CD4-positive, alpha-beta memory T cell (primary cell): ENCODE measurements around the gene CFD. TPM values are rescaled to one million over a fixed set of nuclear protein-coding genes. Genes with fewer than 3 reads are reported as not detected.

Source experiments
- CTCF ChIA-PET: fragments of 350-600 bp; sonication (Branson Sonifier 250); formaldehyde crosslinking; loops from one replicate; lab custom pipeline; 2021; ENCODE audit warnings: inconsistent platforms; ENCODE audit not compliant: partially characterized antibody; lab: Charles Lee
- POLR2A ChIA-PET: fragments of 350-600 bp; sonication (Branson Sonifier 250); formaldehyde crosslinking; loops from one replicate; lab custom pipeline; 2021; ENCODE audit not compliant: partially characterized antibody; lab: Charles Lee
- DNase-seq, 5 donors: peaks; one replicate each; pipeline versions ENCODE4 v3.0.0 to v3.0.0-alpha.2; 2020 to 2022; ENCODE audit warnings: mixed read lengths in 1 of 5
- H3K27ac ChIP-seq: one replicate; pipeline ENCODE4 v1.7.0; 2013; ENCODE audit warnings: low read depth, low read length
- H3K27me3 ChIP-seq: 2 replicates; pipeline ENCODE4 v1.7.0; 2013; ENCODE audit warnings: mild to moderate bottlenecking, low read length, moderate library complexity; ENCODE audit not compliant: insufficient read depth
- H3K36me3 ChIP-seq: 2 replicates; pipeline ENCODE4 v1.7.0; 2013; ENCODE audit warnings: mild to moderate bottlenecking, low read length, moderate library complexity; ENCODE audit not compliant: insufficient read depth
- H3K4me1 ChIP-seq: 2 replicates; pipeline ENCODE4 v1.7.0; 2013; ENCODE audit warnings: mild to moderate bottlenecking, low read length, moderate library complexity; ENCODE audit not compliant: insufficient read depth
- H3K4me3 ChIP-seq, 2 donors: one replicate each; pipeline ENCODE4 v1.7.0; 2013; ENCODE audit warnings: low read length in 2 of 2, mild to moderate bottlenecking in 1 of 2
- H3K9me3 ChIP-seq, 2 donors: one replicate each; pipeline ENCODE4 v1.7.0; 2013; ENCODE audit warnings: low read length in 2 of 2, control low read depth in 1 of 2; ENCODE audit not compliant: control insufficient read depth in 1 of 2
- H3K27ac Mint-ChIP-seq, 7 donors: one replicate each; pipeline ENCODE4 v1.8.0; 2020 to 2021; ENCODE audit warnings: mixed read lengths in 7 of 7, mild to moderate bottlenecking in 6 of 7, inconsistent platforms in 3 of 7, moderate library complexity in 3 of 7
- H3K27me3 Mint-ChIP-seq, 2 donors: one replicate each; pipeline ENCODE4 v1.8.0; 2020 to 2021; ENCODE audit warnings: mixed read lengths in 2 of 2
- H3K36me3 Mint-ChIP-seq, 2 donors: one replicate each; pipeline ENCODE4 v1.8.0; 2020 to 2021; ENCODE audit warnings: mixed read lengths in 2 of 2, inconsistent platforms in 1 of 2, mild to moderate bottlenecking in 1 of 2
- H3K4me1 Mint-ChIP-seq, 4 donors: one replicate each; pipeline ENCODE4 v1.8.0; 2020 to 2021; ENCODE audit warnings: mixed read lengths in 4 of 4, mild to moderate bottlenecking in 1 of 4
- H3K4me3 Mint-ChIP-seq, 8 donors: one replicate each; pipeline ENCODE4 v1.8.0; 2020 to 2021; ENCODE audit warnings: mixed read lengths in 8 of 8, mild to moderate bottlenecking in 7 of 8, moderate library complexity in 6 of 8, inconsistent platforms in 3 of 8
- H3K9me3 Mint-ChIP-seq, 8 donors: one replicate each; pipeline ENCODE4 v1.8.0; 2020 to 2021; ENCODE audit warnings: mixed read lengths in 8 of 8, mild to moderate bottlenecking in 5 of 8, inconsistent platforms in 3 of 8, moderate library complexity in 1 of 8
- intact Hi-C: fragments of 100-400 bp; cut with micrococcal nuclease; formaldehyde crosslinking; loops from one replicate; pipeline ENCODE4 v1.15.1; 2023
- polyA plus RNA-seq, 2 donors: library from polyadenylated mRNA; unstranded; fragments of 300-500 nt; fragmentation: Illumina TruSeq; gene quantifications; one replicate each; pipeline ENCODE4 v1.2.3, GENCODE V29; 2021
- total RNA-seq, 2 experiments: library from RNA; stranded (reverse); gene quantifications; one replicate each; pipeline ENCODE4 v1.2.3, GENCODE V29; 2021

The CFD gene
- total and polyA plus RNA-seq, 4 experiments from 2014 or later, result 0.91 to 4.8 (median 1.1) TPM; not detected in 1

DNA sequence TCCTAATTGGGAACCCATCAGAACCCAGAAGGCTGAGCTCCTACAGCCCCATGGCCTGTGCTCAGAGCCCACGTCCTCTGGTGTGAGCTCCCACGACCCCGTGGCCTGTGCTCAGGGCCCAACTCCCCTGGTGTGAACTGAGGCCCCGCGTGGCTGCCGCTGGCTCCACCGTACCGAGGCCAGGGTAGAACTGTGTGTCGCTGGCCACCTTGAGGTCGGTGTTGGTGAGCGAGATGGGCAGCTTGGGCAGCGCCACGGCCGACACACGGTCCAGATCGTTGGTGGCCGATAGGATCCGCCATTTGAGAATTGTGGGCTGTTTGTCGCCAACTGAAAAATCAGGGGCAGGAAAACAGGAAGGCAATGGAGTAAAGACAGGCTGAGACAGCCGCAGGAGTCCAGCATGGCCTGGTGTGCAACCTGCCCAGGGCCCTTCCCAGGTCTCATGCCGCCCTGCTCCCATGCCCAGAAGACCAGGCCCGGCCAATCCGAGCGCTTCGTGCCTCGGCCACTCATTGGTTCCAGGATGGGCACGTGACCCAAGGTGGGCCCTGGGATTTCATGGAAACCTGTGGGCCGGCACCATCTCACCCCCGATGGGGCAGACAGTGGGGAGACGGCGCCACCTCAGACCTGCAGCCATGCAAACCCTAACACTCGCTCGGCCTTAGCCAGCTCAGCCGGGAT, 22.1 kb downstream of the CFD start:
- Histone ChIP-seq H3K27me3 (no peaks in the 10 kb centered on the region), H3K9me3 (no peaks in the 10 kb centered on the region), H3K4me1 (no peaks in the 10 kb centered on the region), H3K4me3 (no peak overlapping the region), H3K36me3 (peaks cover 31% of the 10 kb centered on the region), H3K27ac (no peak overlapping the region)
- ChIA-PET POLR2A (interaction anchor here (0.9 to 9.0 kb wide), 2 partner anchors 9 to 14 kb away, joined by 3 to 47 read pairs; partner anchors contain the start of genes MED16 and RNU6-9), CTCF (interaction anchor here (0.8 to 1.2 kb wide), 2 partner anchors 17 to 18 kb away, joined by 3 to 4 read pairs; no protein-coding TSS in a partner anchor)
- Mint-ChIP-seq H3K36me3 (peaks cover 6 to 15% of the 10 kb centered on the region in 2 donors), H3K4me1 (peaks cover 0 to 4% (median 0%) of the 10 kb centered on the region in 4 donors), H3K4me3 (no peak overlapping the region), H3K27ac (peak overlapping the region in 1 of 7 donors; percentile 35), H3K27me3 (no peaks in the 10 kb centered on the region), H3K9me3 (no peaks in the 10 kb centered on the region)
- intact Hi-C loops, result no loop called here
- no peak for DNase-seq

DNA sequence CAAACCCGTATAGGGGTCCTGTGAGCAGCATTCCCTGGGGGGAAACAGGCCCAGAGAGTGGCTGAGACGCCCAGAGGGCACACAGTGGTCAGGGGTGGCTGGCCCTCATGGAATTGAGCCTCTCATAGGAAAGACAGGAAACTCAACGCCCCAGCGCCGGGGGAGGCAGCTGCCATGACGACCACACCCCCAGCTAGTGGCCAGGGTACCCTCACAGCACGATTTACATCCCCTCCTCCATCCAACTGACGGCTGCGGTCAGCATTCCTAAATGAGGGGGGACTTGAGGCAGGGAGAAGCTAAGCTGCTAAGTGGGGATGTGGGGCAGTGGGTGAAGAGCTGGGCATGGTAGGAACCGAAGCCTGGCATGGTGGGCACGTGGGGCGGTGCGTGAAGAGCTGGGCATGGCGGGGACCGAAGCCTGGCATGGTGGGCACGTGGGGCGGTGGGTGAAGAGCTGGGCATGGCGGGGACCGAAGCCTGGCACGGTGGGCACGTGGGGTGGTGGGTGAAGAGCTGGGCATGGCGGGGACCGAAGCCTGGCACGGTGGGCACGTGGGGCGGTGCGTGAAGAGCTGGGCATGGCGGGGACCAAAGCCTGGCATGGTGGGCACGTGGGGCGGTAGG, 23.5 kb downstream of the CFD start:
- ChIA-PET POLR2A (interaction anchor here (0.8 to 9.0 kb wide), 4 partner anchors 11 to 36 kb away, joined by 4 to 47 read pairs (median 5); partner anchors contain the start of genes MED16 and RNU6-9), CTCF (interaction anchor here (1.0 kb wide), 1 partner anchor 20 kb away, joined by 4 read pairs; no protein-coding TSS in a partner anchor)
- DNase-seq, result no peak
- Mint-ChIP-seq H3K27ac (no peak overlapping the region), H3K4me3 (no peak overlapping the region), H3K4me1 (peaks cover 0 to 9% (median 0%) of the 10 kb centered on the region in 4 donors), H3K27me3 (no peaks in the 10 kb centered on the region), H3K9me3 (no peaks in the 10 kb centered on the region), H3K36me3 (peaks cover 6 to 19% of the 10 kb centered on the region in 2 donors)
- H3K27me3 ChIP-seq, result no peaks in the 10 kb centered on the region
- no peak overlapping the region for H3K4me3 ChIP-seq
- no peak overlapping the region for H3K27ac ChIP-seq
- peaks cover 35% of the 10 kb centered on the region for H3K36me3 ChIP-seq
- peaks cover 11% of the 10 kb centered on the region for H3K4me1 ChIP-seq
- no peaks in the 10 kb centered on the region for H3K9me3 ChIP-seq
- intact Hi-C loops, result no loop called here

DNA sequence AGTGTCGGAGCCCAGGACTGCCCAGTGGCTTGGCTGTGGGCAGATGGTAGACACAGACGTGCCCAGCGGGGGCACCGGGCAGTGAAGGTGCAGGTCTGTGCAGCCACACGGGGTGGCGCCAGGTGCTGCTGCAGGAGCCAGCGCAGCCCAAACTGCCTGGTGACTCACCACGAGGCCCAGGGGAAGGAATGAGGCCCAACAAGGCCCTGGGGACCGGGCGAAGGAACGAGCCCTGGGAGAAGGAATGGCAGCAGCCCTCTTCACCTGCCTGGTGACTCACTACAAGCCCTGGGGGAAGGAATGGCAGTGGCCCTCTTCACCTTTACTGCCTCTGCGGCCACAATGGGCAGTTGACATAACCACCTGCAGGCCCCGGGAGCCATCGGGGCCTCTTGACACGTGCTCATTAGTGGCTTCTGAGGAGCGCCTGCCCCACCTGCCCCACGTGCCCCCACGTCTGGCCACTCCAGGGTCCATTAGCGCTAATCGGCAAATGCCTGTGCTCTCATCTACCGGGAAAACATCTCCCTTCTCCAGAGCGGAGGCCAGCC, 24.3 kb downstream of the CFD start:
- H3K9me3 ChIP-seq, result no peaks in the 10 kb centered on the region
- intact Hi-C loops, result no loop called here
- Mint-ChIP-seq H3K4me1 (peaks cover 0 to 15% (median 0%) of the 10 kb centered on the region in 4 donors), H3K9me3 (no peaks in the 10 kb centered on the region), H3K36me3 (peaks cover 6 to 19% of the 10 kb centered on the region in 2 donors), H3K4me3 (no peak overlapping the region), H3K27ac (no peak overlapping the region), H3K27me3 (no peaks in the 10 kb centered on the region)
- H3K36me3 ChIP-seq, result peaks cover 38% of the 10 kb centered on the region
- H3K4me3 ChIP-seq, result no peak overlapping the region
- ChIA-PET CTCF (interaction anchor here (1.0 kb wide), 1 partner anchor 20 kb away, joined by 4 read pairs; no protein-coding TSS in a partner anchor), POLR2A (interaction anchor here (1.2 to 1.6 kb wide), 2 partner anchors 11 to 25 kb away, joined by 4 to 6 read pairs; no protein-coding TSS in a partner anchor)
- peaks cover 15% of the 10 kb centered on the region for H3K4me1 ChIP-seq
- DNase-seq, result no peak
- H3K27me3 ChIP-seq, result no peaks in the 10 kb centered on the region
- no peak overlapping the region for H3K27ac ChIP-seq

DNA sequence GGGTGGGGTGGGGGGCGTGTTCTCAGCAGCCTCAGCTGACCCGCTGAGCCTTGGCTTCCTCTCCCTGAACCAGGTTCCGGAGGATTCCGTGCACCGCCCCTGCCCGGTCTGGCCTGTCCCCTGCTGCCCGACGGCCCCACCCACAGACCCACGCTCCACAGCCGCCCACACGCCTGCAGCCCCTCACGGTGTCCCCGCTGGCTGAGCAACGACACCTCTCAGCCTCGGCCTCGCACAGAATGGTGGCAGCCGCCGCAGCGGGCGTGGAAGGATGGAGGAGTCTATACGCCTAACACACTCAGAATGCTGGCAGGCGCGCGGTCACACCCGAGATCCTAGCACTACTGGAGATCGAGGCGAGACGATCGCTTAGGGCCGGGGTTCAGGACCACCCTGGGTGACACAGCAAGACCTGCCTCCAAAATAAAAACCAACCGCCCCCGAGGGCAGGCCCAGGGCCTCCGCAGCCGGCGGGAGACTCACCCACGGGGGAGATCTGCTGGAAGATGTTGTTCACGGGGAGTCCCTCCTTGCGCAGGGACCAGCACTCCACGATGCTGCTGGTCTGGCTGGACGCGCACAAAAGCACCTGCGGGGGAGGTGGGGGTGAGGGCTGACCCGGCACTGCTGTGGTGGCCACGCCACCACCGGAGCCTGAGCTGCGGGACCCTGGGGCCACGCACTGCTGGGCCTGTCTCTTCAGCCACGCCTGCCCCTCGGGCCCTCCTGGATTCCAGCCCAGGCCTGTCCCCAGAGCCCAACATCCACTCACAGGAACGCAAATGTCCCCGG, 25.2 kb downstream of the CFD start:
- H3K4me3 Mint-ChIP-seq, result no peak overlapping the region
- Histone ChIP-seq H3K4me1 (peaks cover 20% of the 10 kb centered on the region), H3K27me3 (no peaks in the 10 kb centered on the region), H3K36me3 (peaks cover 42% of the 10 kb centered on the region), H3K4me3 (no peak overlapping the region), H3K9me3 (no peaks in the 10 kb centered on the region), H3K27ac (no peak overlapping the region)
- POLR2A ChIA-PET, result no interaction called here
- H3K27me3 Mint-ChIP-seq, result no peaks in the 10 kb centered on the region
- H3K27ac Mint-ChIP-seq, result no peak overlapping the region
- intact Hi-C loops, result no loop called here
- CTCF ChIA-PET, result no interaction called here
- DNase-seq, result no peak
- H3K4me1 Mint-ChIP-seq, result peaks cover 0 to 18% (median 0%) of the 10 kb centered on the region in 4 donors
- peaks cover 0 to 23% of the 10 kb centered on the region in 2 donors for H3K36me3 Mint-ChIP-seq
- H3K9me3 Mint-ChIP-seq, result no peaks in the 10 kb centered on the region

DNA sequence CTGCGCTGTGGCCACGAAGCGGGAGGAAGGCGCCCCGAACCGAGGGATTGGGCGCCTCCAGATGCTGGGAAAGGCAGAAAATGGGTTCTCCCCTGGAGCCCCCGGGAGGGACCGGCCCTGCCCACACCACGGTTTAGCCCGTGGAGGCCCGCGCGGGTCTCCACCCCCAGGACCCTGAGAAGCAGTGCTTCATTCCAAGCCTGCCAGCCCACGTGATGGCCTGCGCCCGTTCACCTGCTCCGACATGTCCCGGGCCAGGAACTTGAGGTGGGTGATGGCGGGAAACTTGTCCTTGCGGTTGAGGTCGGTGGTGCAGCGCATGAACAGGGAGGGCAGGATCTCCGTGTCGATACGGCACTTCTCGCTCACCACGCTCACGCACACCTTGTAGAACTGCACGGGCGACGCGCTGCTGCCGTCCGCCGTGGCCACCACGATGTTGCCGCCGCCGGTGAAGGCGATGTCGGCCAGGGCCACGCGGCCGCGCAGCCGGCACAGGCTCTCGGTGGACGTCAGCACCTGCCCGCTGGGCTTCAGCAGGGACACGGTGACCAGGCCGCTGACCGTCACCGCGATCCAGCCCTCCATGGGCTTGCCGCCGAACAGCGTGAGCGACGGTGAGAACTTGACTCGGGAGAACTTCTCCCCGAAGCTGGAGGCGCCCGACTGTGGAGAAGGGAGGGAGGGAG, 26.2 kb downstream of the CFD start:
- Histone ChIP-seq H3K4me3 (no peak overlapping the region), H3K27me3 (no peaks in the 10 kb centered on the region), H3K27ac (no peak overlapping the region), H3K9me3 (no peaks in the 10 kb centered on the region), H3K36me3 (peaks cover 42% of the 10 kb centered on the region), H3K4me1 (peaks cover 20% of the 10 kb centered on the region)
- Mint-ChIP-seq H3K27me3 (no peaks in the 10 kb centered on the region), H3K36me3 (peaks cover 0 to 25% of the 10 kb centered on the region in 2 donors), H3K4me3 (no peak overlapping the region), H3K4me1 (peaks cover 0 to 22% (median 0%) of the 10 kb centered on the region in 4 donors), H3K27ac (peak overlapping the region in 1 of 7 donors; percentile 55), H3K9me3 (no peaks in the 10 kb centered on the region)
- no peak for DNase-seq
- CTCF ChIA-PET, result no interaction called here
- intact Hi-C loops, result no loop called here
- POLR2A ChIA-PET, result no interaction called here

DNA sequence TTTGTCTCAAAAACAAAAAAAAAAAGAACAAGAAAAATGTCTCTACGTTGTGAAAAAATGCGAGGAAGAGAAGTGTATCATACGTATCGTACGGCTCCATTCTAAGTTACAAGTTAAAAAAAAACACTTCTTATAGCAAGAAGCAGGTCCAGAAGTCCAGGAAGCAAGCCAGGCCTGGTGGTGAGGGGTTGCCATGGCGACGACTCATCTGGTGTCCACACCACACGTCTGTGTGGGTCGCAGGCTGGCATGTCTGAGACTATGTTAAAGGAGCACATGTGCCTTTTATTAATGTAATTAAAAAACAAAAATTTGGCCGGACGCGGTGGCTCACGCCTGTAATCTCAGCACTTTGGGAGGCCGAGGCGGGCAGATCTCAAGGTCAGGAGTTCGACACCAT, 27.6 kb downstream of the CFD start:
- Histone ChIP-seq H3K4me1 (peaks cover 22% of the 10 kb centered on the region), H3K9me3 (no peaks in the 10 kb centered on the region), H3K27ac (no peak overlapping the region), H3K4me3 (no peak overlapping the region), H3K36me3 (peaks cover 29% of the 10 kb centered on the region), H3K27me3 (no peaks in the 10 kb centered on the region)
- Mint-ChIP-seq H3K9me3 (no peaks in the 10 kb centered on the region), H3K27ac (no peak overlapping the region), H3K27me3 (no peaks in the 10 kb centered on the region), H3K4me3 (no peak overlapping the region), H3K4me1 (peaks cover 0 to 29% (median 3%) of the 10 kb centered on the region in 4 donors), H3K36me3 (peaks cover 0 to 24% of the 10 kb centered on the region in 2 donors)
- CTCF ChIA-PET, result no interaction called here
- no peak for DNase-seq
- POLR2A ChIA-PET, result no interaction called here
- intact Hi-C loops, result no loop called here
